Measurements from ENCODE around the gene U2AF2. TPM values are rescaled to one million over a fixed set of nuclear protein-coding genes. Genes with fewer than 3 reads are reported as not detected.

Gene U2AF2
- polyA plus RNA-seq, 1 of the 3 experiments (the other 2 are of a cell fraction) = 321 TPM

DNA sequence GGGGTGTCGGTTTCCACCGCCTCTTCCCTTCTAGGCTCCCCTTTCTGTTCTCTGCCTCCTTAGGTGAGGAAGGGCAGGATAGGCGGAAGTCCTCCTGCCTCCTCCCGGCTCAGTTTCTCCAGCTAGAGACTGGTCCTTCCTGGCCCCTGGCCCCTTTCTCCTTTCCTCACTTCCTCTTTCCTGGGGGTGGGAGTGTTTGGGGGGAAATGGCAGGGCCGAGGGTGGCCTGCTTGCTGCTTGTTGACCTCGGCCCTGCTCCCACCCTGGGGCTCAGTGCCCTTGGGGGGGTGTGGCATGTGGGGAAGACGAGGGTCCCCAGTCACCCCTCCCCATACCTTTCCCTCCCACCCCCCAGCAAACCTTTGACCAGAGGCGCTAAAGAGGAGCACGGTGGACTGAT is 5.0 kb downstream of the U2AF2 start:
- WGBS (ENCODE audit: low lambda C conversion rate) = 89% methylated on average over 9 of the region's 9 CpGs
- no peak overlapping the region for H2AFZ ChIP-seq (ENCODE audit: low read depth)
- peaks cover 5% of the 10 kb centered on the region for H3F3A ChIP-seq (replicated peaks; ENCODE audit: insufficient read depth)
- DNase-seq = no peak
- peaks cover 33 to 54% of the 10 kb centered on the region in 2 experiments for H3K36me3 ChIP-seq (replicated peaks in 1 of 2; ENCODE audit: control insufficient read depth in 1 of 2, insufficient read depth in 2 of 2, low read length in 1 of 2)
- ChIA-PET CTCF (interaction anchor here (4.7 kb wide), 1 partner anchor 12 kb away, joined by 34 read pairs; no protein-coding TSS in a partner anchor), POLR2A (no interaction called here)
- H3K4me1 ChIP-seq (ENCODE audit: control insufficient read depth in 1 of 2, insufficient read depth in 2 of 2, low read depth in 1 of 2, low read length in 1 of 2) = peaks cover 14 to 25% of the 10 kb centered on the region in 2 experiments; a peak in 3 of 4 replicates
- H3K9ac ChIP-seq = no peak overlapping the region
- no peak overlapping the region for H3K4me3 ChIP-seq (ENCODE audit: low read depth in 2 of 2, low read length in 1 of 2)
- H3K79me2 ChIP-seq (ENCODE audit: insufficient read depth) = peaks cover 98% of the 10 kb centered on the region
- peaks cover 83% of the 10 kb centered on the region for H4K20me1 ChIP-seq (ENCODE audit: insufficient read depth)
- H3K27me3 ChIP-seq (ENCODE audit: insufficient read depth) = no peaks in the 10 kb centered on the region
- no peak for TF ChIP-seq JUND (IDR thresholded peaks at IDR 0.05)
- TF ChIP-seq, protein P1, sequence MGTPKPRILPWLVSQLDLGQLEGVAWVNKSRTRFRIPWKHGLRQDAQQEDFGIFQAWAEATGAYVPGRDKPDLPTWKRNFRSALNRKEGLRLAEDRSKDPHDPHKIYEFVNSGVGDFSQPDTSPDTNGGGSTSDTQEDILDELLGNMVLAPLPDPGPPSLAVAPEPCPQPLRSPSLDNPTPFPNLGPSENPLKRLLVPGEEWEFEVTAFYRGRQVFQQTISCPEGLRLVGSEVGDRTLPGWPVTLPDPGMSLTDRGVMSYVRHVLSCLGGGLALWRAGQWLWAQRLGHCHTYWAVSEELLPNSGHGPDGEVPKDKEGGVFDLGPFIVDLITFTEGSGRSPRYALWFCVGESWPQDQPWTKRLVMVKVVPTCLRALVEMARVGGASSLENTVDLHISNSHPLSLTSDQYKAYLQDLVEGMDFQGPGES (IDR thresholded peaks at IDR 0.05; ENCODE audit: low read depth, low read length) = no peak
- TF ChIP-seq MXI1 (IDR thresholded peaks at IDR 0.05; ENCODE audit: low read depth, low read length) = no peak
- no peak for TF ChIP-seq RXRA (IDR thresholded peaks at IDR 0.05; ENCODE audit: borderline replicate concordance, low read depth)
- TF ChIP-seq ELF1 (IDR thresholded peaks at IDR 0.05) = no peak
- TF ChIP-seq CHD2 (IDR thresholded peaks at IDR 0.05; ENCODE audit: low read length, partially characterized antibody) = no peak
- no peak for TF ChIP-seq TEAD4 (IDR thresholded peaks at IDR 0.05; ENCODE audit: borderline replicate concordance, insufficient read depth)
- no peak for TF ChIP-seq SMC3 (IDR thresholded peaks at IDR 0.05; ENCODE audit: low read depth, low read length)
- TF ChIP-seq GATA2 (CRISPR knock-in tag; IDR thresholded peaks at IDR 0.05) = no peak
- no peak for TF ChIP-seq FOXM1 (IDR thresholded peaks at IDR 0.05; ENCODE audit: low read depth)
- TF ChIP-seq GABPA (IDR thresholded peaks at IDR 0.05; ENCODE audit: low read depth) = no peak
- TF ChIP-seq NRF1 (IDR thresholded peaks at IDR 0.05; ENCODE audit: low read depth, low read length) = no peak
- TF ChIP-seq, protein P2, sequence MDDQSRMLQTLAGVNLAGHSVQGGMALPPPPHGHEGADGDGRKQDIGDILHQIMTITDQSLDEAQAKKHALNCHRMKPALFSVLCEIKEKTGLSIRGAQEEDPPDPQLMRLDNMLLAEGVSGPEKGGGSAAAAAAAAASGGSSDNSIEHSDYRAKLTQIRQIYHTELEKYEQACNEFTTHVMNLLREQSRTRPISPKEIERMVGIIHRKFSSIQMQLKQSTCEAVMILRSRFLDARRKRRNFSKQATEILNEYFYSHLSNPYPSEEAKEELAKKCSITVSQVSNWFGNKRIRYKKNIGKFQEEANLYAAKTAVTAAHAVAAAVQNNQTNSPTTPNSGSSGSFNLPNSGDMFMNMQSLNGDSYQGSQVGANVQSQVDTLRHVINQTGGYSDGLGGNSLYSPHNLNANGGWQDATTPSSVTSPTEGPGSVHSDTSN (IDR thresholded peaks at IDR 0.05) = no peak
- TF ChIP-seq, protein P3, sequence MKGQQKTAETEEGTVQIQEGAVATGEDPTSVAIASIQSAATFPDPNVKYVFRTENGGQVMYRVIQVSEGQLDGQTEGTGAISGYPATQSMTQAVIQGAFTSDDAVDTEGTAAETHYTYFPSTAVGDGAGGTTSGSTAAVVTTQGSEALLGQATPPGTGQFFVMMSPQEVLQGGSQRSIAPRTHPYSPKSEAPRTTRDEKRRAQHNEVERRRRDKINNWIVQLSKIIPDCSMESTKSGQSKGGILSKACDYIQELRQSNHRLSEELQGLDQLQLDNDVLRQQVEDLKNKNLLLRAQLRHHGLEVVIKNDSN (IDR thresholded peaks at IDR 0.05; ENCODE audit: borderline replicate concordance, low read depth) = no peak
- TF ChIP-seq, protein P4, sequence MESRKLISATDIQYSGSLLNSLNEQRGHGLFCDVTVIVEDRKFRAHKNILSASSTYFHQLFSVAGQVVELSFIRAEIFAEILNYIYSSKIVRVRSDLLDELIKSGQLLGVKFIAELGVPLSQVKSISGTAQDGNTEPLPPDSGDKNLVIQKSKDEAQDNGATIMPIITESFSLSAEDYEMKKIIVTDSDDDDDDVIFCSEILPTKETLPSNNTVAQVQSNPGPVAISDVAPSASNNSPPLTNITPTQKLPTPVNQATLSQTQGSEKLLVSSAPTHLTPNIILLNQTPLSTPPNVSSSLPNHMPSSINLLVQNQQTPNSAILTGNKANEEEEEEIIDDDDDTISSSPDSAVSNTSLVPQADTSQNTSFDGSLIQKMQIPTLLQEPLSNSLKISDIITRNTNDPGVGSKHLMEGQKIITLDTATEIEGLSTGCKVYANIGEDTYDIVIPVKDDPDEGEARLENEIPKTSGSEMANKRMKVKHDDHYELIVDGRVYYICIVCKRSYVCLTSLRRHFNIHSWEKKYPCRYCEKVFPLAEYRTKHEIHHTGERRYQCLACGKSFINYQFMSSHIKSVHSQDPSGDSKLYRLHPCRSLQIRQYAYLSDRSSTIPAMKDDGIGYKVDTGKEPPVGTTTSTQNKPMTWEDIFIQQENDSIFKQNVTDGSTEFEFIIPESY (IDR thresholded peaks at IDR 0.05; ENCODE audit: borderline replicate concordance, low read depth) = no peak
- TF ChIP-seq NFIC (IDR thresholded peaks at IDR 0.05; ENCODE audit: borderline replicate concordance) = no peak
- TF ChIP-seq EP300 (IDR thresholded peaks at IDR 0.05; ENCODE audit: borderline replicate concordance in 1 of 2, low read depth in 1 of 2, low read length in 1 of 2) = no peak
- TF ChIP-seq, protein P5, sequence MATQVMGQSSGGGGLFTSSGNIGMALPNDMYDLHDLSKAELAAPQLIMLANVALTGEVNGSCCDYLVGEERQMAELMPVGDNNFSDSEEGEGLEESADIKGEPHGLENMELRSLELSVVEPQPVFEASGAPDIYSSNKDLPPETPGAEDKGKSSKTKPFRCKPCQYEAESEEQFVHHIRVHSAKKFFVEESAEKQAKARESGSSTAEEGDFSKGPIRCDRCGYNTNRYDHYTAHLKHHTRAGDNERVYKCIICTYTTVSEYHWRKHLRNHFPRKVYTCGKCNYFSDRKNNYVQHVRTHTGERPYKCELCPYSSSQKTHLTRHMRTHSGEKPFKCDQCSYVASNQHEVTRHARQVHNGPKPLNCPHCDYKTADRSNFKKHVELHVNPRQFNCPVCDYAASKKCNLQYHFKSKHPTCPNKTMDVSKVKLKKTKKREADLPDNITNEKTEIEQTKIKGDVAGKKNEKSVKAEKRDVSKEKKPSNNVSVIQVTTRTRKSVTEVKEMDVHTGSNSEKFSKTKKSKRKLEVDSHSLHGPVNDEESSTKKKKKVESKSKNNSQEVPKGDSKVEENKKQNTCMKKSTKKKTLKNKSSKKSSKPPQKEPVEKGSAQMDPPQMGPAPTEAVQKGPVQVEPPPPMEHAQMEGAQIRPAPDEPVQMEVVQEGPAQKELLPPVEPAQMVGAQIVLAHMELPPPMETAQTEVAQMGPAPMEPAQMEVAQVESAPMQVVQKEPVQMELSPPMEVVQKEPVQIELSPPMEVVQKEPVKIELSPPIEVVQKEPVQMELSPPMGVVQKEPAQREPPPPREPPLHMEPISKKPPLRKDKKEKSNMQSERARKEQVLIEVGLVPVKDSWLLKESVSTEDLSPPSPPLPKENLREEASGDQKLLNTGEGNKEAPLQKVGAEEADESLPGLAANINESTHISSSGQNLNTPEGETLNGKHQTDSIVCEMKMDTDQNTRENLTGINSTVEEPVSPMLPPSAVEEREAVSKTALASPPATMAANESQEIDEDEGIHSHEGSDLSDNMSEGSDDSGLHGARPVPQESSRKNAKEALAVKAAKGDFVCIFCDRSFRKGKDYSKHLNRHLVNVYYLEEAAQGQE (IDR thresholded peaks at IDR 0.05; ENCODE audit: low read depth, low read length) = no peak
- H3K4me2 ChIP-seq = no peak overlapping the region
- no peak overlapping the region for H3K27ac ChIP-seq (ENCODE audit: low read depth in 2 of 2, low read length in 1 of 2)
- no peaks in the 10 kb centered on the region for H3K9me2 ChIP-seq
- no peaks in the 10 kb centered on the region for H3K9me3 ChIP-seq
